GM12864 (cell line): ENCODE results near the gene TRHDE.

Source experiments
- DNase-seq: peaks from one replicate; pipeline ENCODE4 v3.0.0-alpha.2; 2011; ENCODE audit warnings: low read depth
- H3K4me3 ChIP-seq: 2 replicates; pipeline ENCODE4 v1.5.1; 2011; ENCODE audit warnings: mild to moderate bottlenecking, low read depth, low read length, control low read depth
- CTCF ChIP-seq: IDR thresholded peaks from 2 replicates; pipeline ENCODE4 v1.5.1; 2011; ENCODE audit warnings: low read depth, mild to moderate bottlenecking, moderate library complexity, low read length, control low read depth, inconsistent platforms; ENCODE audit errors: missing control alignments

The TRHDE gene

GRCh38 chr12:72369423-72369959 is 97.3 kb downstream of the TRHDE start:
- no peak for DNase-seq
- TF ChIP-seq CTCF = no peak
- H3K4me3 ChIP-seq = no peak overlapping the region

- DNase-seq = no peak
- no peak overlapping the region for H3K4me3 ChIP-seq
- no peak for TF ChIP-seq CTCF
Observed at GRCh38 chr12:72380441-72380840, 108.3 kb downstream of the TRHDE start.

GRCh38 chr12:72388322-72388721 is 116.2 kb downstream of the TRHDE start:
- no peak for DNase-seq
- TF ChIP-seq CTCF = no peak
- H3K4me3 ChIP-seq = no peak overlapping the region

DNA sequence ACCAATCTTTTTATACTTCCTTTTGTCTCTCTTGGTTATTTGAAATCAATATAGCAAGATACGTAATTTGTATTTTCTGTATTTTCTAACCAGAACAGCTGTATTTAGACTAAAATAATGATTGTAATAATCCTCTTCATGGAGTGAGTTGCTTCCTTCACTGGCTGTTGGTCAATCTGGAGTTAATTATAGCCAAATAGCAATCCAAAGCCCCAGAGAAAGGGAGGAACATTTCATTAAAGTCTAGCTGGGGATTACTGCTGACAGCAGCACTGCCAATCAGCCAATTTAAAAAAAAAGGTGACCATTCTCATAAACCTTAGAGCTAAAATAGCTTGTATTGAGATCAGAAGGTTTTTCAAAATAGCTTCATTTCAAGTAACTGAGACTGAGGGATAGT is 118.0 kb downstream of the TRHDE start:
- no peak for TF ChIP-seq CTCF
- DNase-seq = no peak
- no peak overlapping the region for H3K4me3 ChIP-seq

DNA sequence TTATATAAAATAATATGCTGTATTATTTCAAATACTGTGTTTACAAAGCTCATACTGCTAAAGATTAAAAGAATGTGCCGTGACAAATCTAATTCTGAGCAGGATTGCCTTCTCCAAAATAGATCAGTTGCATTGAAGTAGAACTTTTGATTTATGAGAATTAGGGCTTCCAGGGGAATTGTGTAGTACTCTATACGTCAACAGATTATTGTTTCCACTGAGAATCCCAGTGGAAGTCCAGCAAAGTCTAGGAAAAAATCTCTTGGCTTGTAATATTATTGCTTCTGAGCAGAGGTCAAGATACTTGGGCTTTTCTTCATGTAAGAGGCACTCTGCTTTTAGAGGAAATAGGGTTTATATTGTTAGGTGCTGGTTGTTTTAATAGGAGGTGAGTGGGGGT is 133.9 kb downstream of the TRHDE start:
- DNase-seq = no peak
- no peak overlapping the region for H3K4me3 ChIP-seq
- TF ChIP-seq CTCF = no peak

- TF ChIP-seq CTCF = no peak
- no peak overlapping the region for H3K4me3 ChIP-seq
- no peak for DNase-seq
Observed at GRCh38 chr12:72432037-72432604, 160.0 kb downstream of the TRHDE start.

- no peak for TF ChIP-seq CTCF
- no peak overlapping the region for H3K4me3 ChIP-seq
- no peak for DNase-seq
Observed at GRCh38 chr12:72433298-72433697, 161.1 kb downstream of the TRHDE start.
